ENCODE data around the gene SAMD15. TPM values are rescaled to one million over a fixed set of nuclear protein-coding genes. Genes with fewer than 3 reads are reported as not detected.
"Not testable (repeated sequence)": the region's sequence is repeated elsewhere in the genome, so short reads cannot be mapped to it uniquely, and the experiment has no call there.

The SAMD15 gene
- total RNA-seq, 1 donor from 2014 or later: 3.5 TPM

DNA sequence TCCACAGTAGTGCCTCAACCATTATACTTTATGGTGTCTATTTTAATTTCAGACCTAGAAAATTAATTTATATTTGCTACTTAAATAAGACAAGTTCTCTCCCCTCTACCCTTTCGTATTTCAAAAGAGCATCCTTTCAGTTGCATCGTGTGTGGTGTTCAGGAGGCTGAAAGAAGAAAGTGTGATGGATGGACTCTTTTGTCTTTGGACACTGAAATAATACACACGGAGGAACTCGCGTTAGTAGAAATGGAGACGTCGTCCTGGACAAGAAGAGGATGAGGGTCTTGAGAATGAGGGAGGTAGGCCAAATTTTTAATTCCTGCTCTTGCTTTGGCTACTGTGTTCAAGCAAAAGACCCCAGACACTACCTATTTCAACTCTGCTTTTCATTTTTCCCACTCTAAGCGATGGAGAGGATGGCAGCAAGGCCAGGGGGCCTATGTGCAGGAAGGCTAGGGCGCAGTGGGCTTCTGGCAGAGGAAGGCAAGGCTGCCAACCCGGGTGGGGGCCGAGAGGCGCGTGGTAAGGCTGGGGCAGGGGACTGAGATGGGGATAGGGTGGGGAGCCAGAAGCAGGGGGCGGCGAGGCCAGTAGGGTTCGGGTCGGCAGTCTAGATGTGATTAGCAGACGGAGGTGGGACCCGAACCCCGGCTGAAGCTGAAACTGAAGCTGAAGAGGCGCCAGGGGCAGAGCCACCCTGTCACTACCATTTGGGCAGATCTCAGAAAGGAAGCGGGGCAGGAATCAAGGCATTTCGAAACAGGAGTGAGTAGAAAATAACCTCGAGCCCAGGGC is 1.0 kb upstream of the SAMD15 start:
- DNase-seq (ENCODE audit: low spot score): peak; percentile 11

DNA sequence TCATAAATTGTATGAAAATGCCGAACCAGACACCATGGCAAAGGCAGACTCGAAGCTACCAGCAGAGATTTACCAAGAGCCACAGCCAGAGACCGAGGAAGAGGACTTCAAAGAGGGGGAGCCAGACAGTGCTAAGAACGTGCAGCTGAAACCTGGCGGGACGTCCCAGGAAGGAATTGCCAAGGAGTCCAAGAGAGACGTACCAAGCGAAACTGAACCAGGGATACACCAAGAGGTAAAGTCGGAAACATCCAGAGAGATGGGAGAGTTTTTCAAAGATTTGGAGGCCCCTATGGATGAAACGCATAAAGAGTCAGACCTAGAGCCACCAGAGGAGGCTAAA is 294 bp downstream of the SAMD15 start:
- no peak for DNase-seq (ENCODE audit: low spot score)

DNA sequence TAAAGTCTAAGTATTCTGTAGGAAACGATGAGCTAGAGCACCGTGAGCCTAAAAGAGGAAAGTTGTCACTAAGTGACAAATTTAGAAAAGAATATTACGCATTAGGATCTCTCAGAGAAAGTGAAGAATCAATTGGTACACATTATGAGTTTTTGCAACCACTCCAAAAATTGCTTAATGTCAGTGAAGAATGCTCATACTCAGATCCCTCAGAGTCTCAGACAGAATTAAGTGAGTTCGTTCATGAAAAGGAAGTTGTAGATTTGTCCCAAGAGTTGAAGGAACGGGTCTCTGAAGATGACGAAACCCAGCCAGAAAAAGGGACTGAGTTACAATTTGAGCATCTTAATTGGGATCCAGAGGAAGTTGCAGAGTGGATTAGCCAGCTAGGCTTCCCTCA is 1.5 kb downstream of the SAMD15 start:
- no peak for DNase-seq (ENCODE audit: low spot score)

DNA sequence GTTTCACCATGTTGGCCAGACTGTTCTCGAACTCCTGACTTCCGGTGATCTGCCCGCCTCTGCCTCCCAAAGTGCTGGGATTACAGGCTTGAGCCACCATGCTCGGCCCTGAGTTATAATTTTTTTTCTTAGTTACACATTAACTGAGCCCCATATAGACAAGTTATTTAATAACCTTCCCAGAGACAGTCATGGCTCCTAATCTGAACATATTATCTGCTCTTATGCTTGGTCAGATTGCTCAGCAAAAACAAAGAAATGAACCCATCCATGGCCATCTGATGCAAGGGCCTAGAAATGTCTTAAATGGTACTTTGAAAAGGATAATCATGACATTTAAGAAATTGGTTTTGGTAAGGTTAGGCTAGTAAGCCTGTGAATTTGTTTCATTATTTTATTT is 13.0 kb downstream of the SAMD15 start:
- no peak for DNase-seq (ENCODE audit: low spot score)

DNA sequence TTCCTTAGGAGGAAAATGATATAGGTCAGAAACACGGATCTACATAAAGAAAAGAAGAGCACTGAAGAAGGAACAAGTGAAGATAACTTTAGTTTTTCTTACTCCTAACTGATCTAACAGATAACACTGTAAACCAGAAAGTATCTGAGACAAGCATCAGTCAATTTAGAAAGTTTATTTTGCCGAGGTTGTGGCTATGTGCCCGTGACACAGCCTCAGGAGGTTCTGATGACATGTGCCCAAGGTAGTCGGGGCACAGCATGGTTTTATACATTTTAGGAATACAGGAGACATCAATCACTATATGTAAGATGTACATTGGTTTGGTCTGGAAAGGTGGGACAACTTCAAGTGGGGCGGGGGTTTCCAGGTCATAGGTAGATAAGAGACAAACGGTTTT is 23.0 kb downstream of the SAMD15 start:
- DNase-seq (ENCODE audit: low spot score): no peak

DNA sequence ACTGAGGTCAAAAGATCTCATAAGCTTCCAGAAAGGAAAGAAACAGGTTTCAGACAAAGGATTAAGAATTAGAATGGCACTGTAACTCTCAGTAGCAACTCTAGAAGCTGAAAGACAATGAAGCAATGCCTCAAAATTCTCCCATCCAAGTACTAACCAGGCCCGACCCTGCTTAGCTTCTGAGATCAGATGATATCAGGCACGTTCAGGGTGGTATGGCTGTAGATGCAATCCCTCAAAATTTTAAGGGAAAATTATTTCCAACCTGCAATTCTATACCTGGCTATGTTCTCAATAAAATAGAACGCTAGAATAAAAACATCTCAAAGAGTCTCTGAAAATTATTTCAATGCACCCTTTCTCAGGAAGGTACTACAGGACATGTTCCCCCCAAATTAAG is 26.6 kb downstream of the SAMD15 start:
- DNase-seq (ENCODE audit: low spot score): no peak

DNA sequence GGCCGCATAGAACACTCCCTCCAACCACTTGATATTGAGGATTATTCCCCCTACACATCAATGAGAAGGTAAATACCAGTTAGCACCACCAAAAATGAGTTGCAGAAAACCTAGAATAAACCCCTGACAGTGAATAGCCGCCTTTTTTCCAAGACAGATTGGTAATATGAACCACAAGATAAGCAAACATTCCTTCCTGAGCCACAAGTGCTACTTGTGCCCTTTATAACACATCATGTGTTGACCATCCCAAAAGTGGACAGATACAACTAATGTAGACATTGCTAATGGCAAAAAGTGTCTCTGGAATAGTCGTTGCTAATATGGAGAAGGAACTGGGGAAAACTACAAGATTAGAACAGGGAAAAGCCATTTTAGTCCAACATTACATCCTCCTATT is 28.9 kb downstream of the SAMD15 start:
- DNase-seq (ENCODE audit: low spot score): no peak

DNA sequence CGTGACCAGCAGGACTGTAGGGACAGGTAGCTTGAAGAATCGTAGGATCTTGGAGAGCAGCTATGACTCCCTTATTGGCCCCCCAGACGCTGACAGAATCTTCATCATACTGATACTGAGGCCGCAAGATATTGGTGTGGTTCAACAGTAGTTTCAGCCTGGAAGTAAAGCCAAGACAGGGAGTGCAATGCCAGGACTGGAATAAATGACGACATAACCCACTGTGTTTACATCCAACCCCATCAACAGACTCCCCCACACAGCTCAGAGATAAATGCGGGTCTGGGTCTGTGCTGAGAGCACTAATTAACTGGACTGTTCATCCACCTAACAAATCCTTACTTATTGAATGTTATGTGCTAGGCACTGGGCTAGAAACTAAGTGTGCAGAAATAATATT is 29.5 kb downstream of the SAMD15 start:
- no peak for DNase-seq (ENCODE audit: low spot score)

DNA sequence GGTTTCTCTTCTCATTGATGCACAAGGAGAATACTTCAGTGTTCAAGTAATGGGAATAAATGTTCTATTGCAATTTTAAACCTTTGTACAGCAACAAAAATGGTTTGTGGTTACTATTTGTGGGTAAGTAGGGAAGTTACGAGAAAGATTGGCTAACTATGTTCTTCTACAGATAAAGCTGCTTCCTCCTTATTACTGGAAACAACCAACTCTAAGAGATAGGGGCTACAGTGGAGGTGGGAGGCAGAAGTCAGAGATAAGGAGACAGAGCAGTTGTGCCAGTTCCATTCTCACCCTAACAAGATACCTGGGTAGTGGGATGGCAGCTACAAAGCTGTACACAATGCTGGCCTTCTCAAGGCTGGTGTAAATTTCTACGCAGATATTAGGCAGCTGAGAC is 30.0 kb downstream of the SAMD15 start:
- DNase-seq (ENCODE audit: low spot score): no peak

DNA sequence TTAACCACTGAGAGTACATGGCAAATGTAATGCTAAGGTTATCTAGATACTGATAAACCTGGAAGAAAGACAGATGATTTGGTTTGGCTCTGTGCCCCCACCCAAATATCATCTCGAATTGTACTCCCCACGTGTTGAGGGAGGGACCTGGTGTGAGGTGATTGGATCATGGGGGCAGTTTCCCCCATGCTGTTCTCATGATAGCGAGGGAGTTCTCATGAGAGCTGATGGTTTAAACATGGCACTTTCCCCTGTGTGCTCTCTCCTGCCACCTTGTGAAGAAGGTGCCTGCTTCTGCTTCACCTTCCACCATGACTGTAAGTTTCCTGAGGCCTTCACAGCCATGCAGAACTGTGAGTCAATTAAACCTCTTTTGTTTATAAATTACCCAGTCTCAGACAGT is 32.0 kb downstream of the SAMD15 start:
- no peak for DNase-seq (ENCODE audit: low spot score)

DNA sequence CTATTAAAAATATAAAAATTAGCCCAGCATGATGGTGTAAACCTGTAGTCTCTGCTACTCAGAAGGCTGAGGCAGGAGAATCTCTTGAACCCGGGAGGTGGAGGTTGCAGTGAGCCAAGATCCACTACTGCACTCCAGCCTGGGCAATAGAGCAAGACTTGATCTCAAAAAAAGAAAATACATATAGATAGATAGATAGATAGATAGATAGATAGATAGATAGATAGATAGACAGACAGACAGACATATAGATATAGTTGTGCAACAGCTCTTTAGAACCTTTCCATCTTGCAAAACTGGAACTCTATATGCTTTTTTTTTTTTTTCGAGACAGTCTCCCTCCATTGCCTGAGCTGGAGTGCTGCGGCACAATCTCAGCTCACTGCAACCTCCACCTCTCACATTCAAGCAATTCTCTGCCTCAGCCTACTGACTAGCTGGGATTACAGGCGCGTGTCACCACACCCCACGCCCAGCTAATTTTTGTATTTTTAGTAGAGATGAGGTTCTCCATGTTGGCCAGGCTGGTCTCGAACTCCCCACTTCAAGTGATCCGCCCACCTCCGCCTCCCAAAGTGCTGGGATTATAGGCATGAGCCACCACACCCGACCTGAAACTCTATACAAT is 38.3 kb downstream of the SAMD15 start:
- not testable (repeated sequence) for DNase-seq (ENCODE audit: low spot score)

DNA sequence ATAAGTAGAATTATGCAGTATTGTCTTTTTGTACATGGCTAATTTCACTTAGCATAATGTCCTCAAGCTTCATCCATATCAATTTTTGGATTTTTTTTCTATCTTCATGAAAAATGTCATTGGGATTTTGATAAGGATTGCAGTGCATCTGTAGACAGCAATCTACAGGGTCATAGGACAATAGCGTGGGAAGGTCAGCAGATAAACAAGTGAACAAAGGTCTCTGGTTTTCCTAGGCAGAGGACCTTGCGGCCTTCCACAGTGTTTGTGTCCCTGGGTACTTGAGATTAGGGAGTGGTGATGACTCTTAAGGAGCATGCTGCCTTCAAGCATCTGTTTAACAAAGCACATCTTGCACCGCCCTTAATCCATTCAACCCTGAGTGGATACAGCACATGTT is 38.9 kb downstream of the SAMD15 start:
- DNase-seq (ENCODE audit: low spot score): not testable (repeated sequence)

DNA sequence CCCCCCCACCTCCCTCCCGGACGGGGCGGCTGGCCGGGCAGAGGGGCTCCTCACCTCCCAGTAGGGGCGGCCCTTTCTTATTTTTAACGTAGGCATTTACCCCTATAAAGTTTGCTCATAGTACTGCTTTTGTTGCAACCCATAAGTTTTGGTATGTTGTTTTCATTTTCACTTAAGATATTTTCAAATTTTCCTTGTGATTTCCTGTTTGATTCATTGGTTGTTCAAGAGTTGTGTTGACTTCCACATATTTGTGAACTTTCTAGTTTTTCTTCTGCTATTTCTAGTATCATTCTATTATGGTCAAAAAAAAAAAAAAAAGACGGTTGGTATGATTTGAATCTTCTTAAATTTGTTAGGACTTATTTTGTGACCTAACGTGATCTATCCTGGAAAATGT is 39.7 kb downstream of the SAMD15 start:
- no peak for DNase-seq (ENCODE audit: low spot score)

DNA sequence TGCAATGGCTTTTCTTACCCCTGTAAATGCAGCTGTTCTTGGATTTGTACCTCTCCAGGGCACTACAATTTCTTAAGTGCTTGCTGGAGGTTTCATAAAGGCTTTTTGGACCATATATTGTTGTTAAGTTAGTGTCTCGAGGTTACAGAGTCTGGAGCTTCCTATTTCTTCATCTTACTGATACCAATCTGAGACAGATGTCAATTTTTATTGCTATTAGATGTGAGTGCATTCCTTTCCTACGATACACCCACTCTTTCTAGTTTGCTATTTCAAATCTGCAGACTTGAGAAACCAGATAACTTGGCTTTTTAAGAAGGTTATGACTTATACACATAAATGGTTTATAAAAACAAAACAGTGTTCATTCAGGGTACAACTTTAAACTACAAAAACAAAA is 44.0 kb downstream of the SAMD15 start:
- DNase-seq (ENCODE audit: low spot score): no peak

DNA sequence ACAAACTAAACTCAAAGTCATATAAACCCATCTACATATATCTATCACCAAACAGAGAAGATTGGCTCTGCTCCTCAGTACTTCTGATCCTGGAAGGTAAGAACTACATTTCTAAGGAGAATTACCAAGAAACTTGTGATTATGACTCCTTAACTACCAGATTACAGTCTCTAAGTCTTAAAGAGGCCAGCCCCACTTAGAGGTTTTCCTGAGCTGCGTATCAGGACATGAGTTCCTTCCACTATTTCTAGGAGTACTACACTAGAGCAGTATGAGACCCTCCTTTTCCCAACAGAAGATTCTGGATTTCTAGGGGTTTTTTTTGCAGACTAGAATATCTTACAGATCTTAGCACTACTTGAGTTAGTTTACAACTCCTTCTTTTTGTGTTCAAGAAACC is 46.2 kb downstream of the SAMD15 start, which contains the start of gene NOXRED1:
Gene NOXRED1, minus strand, starts transcription at position 101 of the 400 bp plus-strand sequence. CDS start 634 bp downstream, outside the sequence.
- no peak for DNase-seq (ENCODE audit: low spot score)

DNA sequence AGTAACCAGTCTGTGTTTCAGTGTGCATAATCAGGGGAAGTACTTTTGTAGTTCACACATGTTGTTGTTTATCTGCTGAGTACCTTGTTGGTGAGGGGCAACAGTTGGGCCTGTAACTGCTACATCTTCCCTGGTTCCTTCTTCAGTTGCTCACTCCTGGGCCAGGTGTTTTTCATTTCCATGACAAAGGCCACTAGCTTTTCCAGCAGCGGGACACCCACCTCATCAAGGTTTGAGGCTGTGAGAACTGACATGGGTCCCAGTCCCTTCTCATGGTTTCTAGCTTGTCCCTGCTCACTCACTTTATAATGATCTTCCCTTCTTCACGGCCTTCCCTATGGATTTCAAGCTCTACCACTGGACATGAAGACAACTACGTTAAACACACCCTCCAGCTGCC is 47.7 kb downstream of the SAMD15 start:
- DNase-seq (ENCODE audit: low spot score): no peak

DNA sequence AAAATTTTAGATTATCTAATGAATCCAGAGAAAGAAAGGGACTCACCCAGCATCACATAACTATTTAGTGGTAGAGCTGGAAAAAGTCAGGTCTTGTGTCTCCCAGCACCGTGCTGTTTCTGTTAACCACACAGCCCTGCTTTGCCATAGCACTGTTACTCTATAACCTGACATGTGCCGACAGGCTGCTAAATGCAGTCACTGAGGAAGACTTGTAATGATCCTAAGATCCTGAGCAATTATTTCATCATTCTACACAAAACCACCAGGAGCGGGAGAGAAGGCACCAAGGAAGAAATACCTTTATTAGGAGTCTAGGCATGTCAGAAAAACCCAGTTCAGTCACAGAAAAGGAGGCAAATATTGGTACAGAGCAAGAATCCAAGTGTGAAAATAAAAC is 49.2 kb downstream of the SAMD15 start:
- DNase-seq (ENCODE audit: low spot score): no peak

DNA sequence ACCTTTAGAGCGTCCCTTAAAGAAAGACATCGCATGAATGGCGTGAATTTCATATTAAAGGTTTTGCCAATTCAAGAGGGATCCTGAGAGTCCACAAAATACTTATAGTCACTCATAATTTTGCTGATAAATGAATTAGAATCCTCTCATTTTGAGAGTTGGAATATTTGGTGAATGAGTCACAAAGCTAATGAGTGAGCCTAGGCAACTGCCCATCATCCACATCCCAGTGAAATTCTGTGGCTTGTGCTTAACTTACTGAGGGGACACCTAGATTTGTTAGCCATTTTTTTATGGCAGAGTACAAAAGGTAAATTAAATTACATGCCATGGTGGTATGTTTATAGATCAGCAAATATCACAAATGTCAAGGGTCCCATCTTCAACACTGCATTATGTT is 58.9 kb downstream of the SAMD15 start:
- DNase-seq (ENCODE audit: low spot score): no peak

DNA sequence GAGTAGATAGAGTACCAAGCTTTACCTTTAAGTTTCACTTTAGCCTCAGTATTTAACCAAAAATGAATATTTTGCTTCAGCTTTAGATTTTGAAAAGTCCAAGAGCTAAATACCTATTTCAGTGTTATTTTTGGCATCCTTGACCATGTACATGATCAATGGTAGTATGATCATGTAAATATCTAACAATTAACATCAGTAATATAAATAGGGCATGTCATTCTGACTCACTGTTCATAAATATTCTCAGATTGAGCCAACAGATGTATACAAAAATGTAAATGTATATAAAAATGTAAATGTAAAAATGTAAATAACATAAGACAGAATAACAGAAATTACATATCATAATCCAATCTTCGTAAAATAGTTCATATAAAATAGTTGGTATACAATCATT is 61.4 kb downstream of the SAMD15 start:
- DNase-seq (ENCODE audit: low spot score): no peak

DNA sequence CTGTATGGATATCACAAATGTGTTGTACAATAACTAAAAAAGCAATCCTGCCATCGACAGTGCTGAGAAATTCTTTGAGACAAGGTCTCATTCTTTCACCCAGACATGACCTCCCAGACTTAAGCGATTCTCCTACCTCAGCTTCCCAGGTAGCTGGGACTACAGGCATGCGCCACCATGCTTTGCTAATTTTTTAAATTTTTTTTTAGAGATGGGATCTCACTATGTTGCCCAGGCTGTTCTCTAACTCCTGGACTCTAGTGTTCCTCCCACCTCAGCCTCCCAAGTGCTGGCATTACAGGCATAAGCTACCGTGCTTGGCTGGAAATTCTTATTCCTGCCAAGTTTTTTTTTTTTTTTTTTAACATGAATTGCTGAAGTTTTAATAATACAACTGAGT is 62.7 kb downstream of the SAMD15 start:
- no peak for DNase-seq (ENCODE audit: low spot score)

Data from mucosa of gallbladder (tissue), 1 donor.